A549 treated with AZD9567 at 1 μM for 4 hours (cell line): Measurements from ENCODE around the gene BOLA2. TPM values are rescaled to one million over a fixed set of nuclear protein-coding genes. Genes with fewer than 3 reads are reported as not detected.

Source experiments
- total RNA-seq: library from RNA; stranded (reverse); fragments of 200-300 nt; extraction: Qiagen RNA extraction; gene quantifications from 5 replicates; pipeline ENCODE4 v1.2.3, GENCODE V29; 2022; ENCODE audit not compliant: insufficient read depth

Gene BOLA2
- 14.2 to 29.8 TPM (median 27.3 TPM) in 5 replicates for total RNA-seq

GRCh38 chr16:29454269-29454668 lies at the start of gene BOLA2, which contains the start of gene SLX1B:
BOLA2 (minus strand) TSS chr16:29454351; CDS start chr16:29454253, 98 bp downstream.
SLX1B (plus strand) TSS chr16:29454533.

GRCh38 chr16:29459706-29460646 lies 5.8 kb upstream of the BOLA2 start, which contains the start of gene SULT1A4:
SULT1A4 (plus strand) TSS chr16:29459913; CDS start chr16:29461386, 1,473 bp downstream.

Other genes with a start within 250 kb of the BOLA2 start
- 1.4 to 2.6 TPM (median 1.7 TPM) in 5 replicates for gene NPIPB11, start 47.6 kb downstream of the BOLA2 start, total RNA-seq
- 64.6 to 95.3 TPM (median 82.5 TPM) in 5 replicates for gene SLX1B, start 182 bp upstream of the BOLA2 start, total RNA-seq
- gene SULT1A4, start 5.6 kb upstream of the BOLA2 start, total RNA-seq: 6.9 to 39.3 TPM (median 29.0 TPM) in 5 replicates
- 29.9 to 42.1 TPM (median 32.5 TPM) in 5 replicates for gene NPIPB12, start 52.1 kb upstream of the BOLA2 start, total RNA-seq
- gene SPN, start 208.9 kb upstream of the BOLA2 start, total RNA-seq: 0.05 TPM in 1 of 5 replicates, not detected in the others
- 0.59 to 1.3 TPM (median 1.1 TPM) in 4 of 5 replicates, not detected in the other for gene QPRT, start 224.8 kb upstream of the BOLA2 start, total RNA-seq